ENCODE data around the gene GBP4. TPM values are rescaled to one million over a fixed set of nuclear protein-coding genes. Genes with fewer than 3 reads are reported as not detected.

The GBP4 gene
- total and polyA plus RNA-seq, 4 donors: 4.1 to 8.1 (median 5.8) TPM

DNA sequence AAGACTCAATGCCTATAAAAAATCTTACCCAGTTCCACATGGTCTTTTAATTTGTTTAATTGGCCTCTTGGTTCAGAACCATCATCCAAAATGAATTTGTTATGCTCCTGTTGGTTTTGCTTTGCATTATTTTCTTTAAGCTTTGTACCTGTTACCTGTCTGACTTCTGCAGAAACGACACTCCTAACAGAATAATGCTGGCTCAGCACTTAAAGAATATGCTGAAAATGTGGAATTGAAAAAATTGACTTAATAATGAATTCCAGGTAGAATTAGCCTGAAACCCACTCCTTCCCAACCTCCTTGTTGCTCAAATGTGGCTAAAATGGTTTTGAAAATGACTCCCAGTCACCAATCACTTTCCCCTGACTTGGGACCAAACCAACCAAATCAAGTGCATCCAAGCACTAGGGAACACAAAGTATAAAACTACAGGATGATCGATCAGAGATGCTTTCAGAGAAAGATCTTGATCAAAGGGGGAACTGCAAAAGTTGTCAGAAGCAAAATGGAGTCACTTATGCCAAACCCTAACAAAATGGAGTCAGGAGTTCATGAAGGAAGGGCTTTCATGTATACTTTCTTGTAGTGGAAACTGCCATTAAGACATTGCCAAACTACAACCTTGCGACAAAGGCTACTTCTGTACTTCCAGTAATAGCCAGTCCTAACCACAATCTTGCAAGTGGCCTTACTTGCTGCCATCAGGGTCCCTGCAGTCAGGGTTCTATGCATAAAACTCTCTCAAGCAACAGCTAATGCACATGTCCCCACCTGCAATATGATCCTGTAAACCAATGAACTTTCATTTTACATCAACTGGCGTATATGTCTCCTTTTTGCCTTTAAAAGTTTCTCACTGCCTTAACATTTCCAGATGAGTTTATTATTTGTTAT lies 28.3 kb downstream of the GBP4 start:
- 84% methylated on average over 4 of the region's 4 CpGs for WGBS
- TF ChIP-seq RAD21 (IDR thresholded peaks at IDR 0.05): no peak
- TF ChIP-seq YY1 (IDR thresholded peaks at IDR 0.05): peak; percentile 25
- Histone ChIP-seq H3K4me1 (ENCODE audit: control insufficient read depth in 4 of 4, insufficient read depth in 4 of 4, low read length in 3 of 4) (peaks cover 2 to 46% (median 26%) of the 10 kb centered on the region in 4 donors), H3K27me3 (ENCODE audit: control insufficient read depth in 4 of 4, insufficient read depth in 4 of 4, low read length in 3 of 4) (no peaks in the 10 kb centered on the region), H3K9ac (ENCODE audit: low read depth in 1 of 2, low read length in 2 of 2) (no peak overlapping the region), H3K4me3 (ENCODE audit: low read depth in 1 of 3, low read length in 3 of 3) (no peak overlapping the region), H3K27ac (ENCODE audit: low read depth in 1 of 2, low read length in 2 of 2) (peak overlapping the region in 1 of 2 donors; percentile 40), H3K9me3 (ENCODE audit: control insufficient read depth in 4 of 4, low read length in 3 of 4) (no peaks in the 10 kb centered on the region), H3K36me3 (ENCODE audit: control insufficient read depth in 4 of 4, insufficient read depth in 3 of 4, low read depth in 1 of 4, low read length in 3 of 4) (peaks cover 0 to 11% (median 3%) of the 10 kb centered on the region in 4 donors)
- DNase-seq (ENCODE audit: low spot score): no peak

DNA sequence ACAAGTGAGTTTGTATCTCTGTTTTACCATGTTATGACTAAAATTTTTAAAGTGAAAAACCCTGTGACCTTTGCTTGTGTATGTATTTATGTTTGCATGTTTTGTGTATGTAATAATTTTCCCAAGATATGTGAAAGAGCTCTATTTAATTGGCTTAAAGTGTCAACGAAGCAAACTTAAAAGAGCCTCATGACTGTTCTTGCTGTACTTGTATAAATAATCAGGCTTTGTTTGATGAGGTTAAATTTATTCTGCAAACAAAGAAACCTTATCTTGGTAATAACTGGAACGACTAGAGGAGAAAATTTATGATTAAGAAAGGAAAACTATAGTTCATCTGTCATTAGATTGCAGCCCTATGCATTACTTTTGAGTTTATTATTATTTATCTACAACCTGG lies 29.6 kb downstream of the GBP4 start:
- Histone ChIP-seq H3K4me1 (ENCODE audit: control insufficient read depth in 4 of 4, insufficient read depth in 4 of 4, low read length in 3 of 4) (peaks cover 2 to 46% (median 26%) of the 10 kb centered on the region in 4 donors), H3K27ac (ENCODE audit: low read depth in 1 of 2, low read length in 2 of 2) (no peak overlapping the region), H3K36me3 (ENCODE audit: control insufficient read depth in 4 of 4, insufficient read depth in 3 of 4, low read depth in 1 of 4, low read length in 3 of 4) (peaks cover 0 to 16% (median 8%) of the 10 kb centered on the region in 4 donors), H3K9ac (ENCODE audit: low read depth in 1 of 2, low read length in 2 of 2) (no peak overlapping the region), H3K9me3 (ENCODE audit: control insufficient read depth in 4 of 4, low read length in 3 of 4) (no peaks in the 10 kb centered on the region), H3K27me3 (ENCODE audit: control insufficient read depth in 4 of 4, insufficient read depth in 4 of 4, low read length in 3 of 4) (no peaks in the 10 kb centered on the region), H3K4me3 (ENCODE audit: low read depth in 1 of 3, low read length in 3 of 3) (no peak overlapping the region)
- no peak for DNase-seq (ENCODE audit: low spot score)
- TF ChIP-seq RAD21 (IDR thresholded peaks at IDR 0.05) (no peak), JUND (IDR thresholded peaks at IDR 0.05) (no peak), HNF4A (conservative IDR thresholded peaks at IDR 0.05) (no peak), EGR1 (IDR thresholded peaks at IDR 0.05; ENCODE audit: low read depth in 2 of 2) (no peak), GABPA (IDR thresholded peaks at IDR 0.05 in 1 of 2, conservative IDR thresholded peaks at IDR 0.05 in 1 of 2) (no peak), HNF4G (IDR thresholded peaks at IDR 0.05) (no peak), TAF1 (conservative IDR thresholded peaks at IDR 0.05) (no peak), FOXA1 (IDR thresholded peaks at IDR 0.05) (no peak)
- TF ChIP-seq, protein P1, sequence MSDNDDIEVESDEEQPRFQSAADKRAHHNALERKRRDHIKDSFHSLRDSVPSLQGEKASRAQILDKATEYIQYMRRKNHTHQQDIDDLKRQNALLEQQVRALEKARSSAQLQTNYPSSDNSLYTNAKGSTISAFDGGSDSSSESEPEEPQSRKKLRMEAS (IDR thresholded peaks at IDR 0.05): no peak
- TF ChIP-seq, protein P2, sequence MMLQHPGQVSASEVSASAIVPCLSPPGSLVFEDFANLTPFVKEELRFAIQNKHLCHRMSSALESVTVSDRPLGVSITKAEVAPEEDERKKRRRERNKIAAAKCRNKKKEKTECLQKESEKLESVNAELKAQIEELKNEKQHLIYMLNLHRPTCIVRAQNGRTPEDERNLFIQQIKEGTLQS (IDR thresholded peaks at IDR 0.05): no peak
- TF ChIP-seq, protein P3, sequence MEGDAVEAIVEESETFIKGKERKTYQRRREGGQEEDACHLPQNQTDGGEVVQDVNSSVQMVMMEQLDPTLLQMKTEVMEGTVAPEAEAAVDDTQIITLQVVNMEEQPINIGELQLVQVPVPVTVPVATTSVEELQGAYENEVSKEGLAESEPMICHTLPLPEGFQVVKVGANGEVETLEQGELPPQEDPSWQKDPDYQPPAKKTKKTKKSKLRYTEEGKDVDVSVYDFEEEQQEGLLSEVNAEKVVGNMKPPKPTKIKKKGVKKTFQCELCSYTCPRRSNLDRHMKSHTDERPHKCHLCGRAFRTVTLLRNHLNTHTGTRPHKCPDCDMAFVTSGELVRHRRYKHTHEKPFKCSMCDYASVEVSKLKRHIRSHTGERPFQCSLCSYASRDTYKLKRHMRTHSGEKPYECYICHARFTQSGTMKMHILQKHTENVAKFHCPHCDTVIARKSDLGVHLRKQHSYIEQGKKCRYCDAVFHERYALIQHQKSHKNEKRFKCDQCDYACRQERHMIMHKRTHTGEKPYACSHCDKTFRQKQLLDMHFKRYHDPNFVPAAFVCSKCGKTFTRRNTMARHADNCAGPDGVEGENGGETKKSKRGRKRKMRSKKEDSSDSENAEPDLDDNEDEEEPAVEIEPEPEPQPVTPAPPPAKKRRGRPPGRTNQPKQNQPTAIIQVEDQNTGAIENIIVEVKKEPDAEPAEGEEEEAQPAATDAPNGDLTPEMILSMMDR (IDR thresholded peaks at IDR 0.05; ENCODE audit: low read depth, low read length, missing input control): no peak
- 21% methylated on average over 2 of the region's 2 CpGs for WGBS

DNA sequence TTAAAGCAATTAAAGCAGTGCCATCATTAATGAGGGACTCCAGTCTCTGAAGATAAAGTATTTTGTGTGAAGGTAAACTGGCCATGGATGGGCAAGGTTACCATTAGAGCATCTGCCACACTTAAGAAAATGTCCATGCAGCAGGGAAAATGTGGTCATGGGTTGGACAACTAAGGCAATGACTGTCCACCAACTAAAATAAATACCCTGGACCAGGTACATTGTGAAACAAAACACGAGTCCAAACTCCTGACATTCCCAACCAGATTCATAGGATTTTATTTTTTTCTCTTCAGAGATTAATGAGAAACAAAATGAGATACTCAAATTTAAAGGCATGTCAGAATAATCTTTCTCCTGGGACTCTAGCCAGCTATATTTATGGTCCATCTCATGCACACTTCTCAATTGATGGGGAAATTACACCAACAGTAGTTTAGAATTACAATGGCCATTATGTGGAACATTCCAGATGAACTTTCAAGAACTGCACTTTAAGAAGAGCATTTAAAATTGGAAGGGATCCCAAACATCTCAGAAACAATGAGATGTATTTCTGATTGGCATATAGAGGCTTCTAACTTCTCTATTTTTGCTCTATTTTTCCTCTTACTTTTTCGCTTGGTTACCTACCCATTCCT lies 31.0 kb downstream of the GBP4 start:
- no peaks in the 10 kb centered on the region for H3K9me3 ChIP-seq (ENCODE audit: control insufficient read depth in 4 of 4, low read length in 3 of 4)
- TF ChIP-seq YY1 (IDR thresholded peaks at IDR 0.05): peak; percentile 15
- TF ChIP-seq, protein P4, sequence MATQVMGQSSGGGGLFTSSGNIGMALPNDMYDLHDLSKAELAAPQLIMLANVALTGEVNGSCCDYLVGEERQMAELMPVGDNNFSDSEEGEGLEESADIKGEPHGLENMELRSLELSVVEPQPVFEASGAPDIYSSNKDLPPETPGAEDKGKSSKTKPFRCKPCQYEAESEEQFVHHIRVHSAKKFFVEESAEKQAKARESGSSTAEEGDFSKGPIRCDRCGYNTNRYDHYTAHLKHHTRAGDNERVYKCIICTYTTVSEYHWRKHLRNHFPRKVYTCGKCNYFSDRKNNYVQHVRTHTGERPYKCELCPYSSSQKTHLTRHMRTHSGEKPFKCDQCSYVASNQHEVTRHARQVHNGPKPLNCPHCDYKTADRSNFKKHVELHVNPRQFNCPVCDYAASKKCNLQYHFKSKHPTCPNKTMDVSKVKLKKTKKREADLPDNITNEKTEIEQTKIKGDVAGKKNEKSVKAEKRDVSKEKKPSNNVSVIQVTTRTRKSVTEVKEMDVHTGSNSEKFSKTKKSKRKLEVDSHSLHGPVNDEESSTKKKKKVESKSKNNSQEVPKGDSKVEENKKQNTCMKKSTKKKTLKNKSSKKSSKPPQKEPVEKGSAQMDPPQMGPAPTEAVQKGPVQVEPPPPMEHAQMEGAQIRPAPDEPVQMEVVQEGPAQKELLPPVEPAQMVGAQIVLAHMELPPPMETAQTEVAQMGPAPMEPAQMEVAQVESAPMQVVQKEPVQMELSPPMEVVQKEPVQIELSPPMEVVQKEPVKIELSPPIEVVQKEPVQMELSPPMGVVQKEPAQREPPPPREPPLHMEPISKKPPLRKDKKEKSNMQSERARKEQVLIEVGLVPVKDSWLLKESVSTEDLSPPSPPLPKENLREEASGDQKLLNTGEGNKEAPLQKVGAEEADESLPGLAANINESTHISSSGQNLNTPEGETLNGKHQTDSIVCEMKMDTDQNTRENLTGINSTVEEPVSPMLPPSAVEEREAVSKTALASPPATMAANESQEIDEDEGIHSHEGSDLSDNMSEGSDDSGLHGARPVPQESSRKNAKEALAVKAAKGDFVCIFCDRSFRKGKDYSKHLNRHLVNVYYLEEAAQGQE (IDR thresholded peaks at IDR 0.05): no peak
- TF ChIP-seq, protein P5, sequence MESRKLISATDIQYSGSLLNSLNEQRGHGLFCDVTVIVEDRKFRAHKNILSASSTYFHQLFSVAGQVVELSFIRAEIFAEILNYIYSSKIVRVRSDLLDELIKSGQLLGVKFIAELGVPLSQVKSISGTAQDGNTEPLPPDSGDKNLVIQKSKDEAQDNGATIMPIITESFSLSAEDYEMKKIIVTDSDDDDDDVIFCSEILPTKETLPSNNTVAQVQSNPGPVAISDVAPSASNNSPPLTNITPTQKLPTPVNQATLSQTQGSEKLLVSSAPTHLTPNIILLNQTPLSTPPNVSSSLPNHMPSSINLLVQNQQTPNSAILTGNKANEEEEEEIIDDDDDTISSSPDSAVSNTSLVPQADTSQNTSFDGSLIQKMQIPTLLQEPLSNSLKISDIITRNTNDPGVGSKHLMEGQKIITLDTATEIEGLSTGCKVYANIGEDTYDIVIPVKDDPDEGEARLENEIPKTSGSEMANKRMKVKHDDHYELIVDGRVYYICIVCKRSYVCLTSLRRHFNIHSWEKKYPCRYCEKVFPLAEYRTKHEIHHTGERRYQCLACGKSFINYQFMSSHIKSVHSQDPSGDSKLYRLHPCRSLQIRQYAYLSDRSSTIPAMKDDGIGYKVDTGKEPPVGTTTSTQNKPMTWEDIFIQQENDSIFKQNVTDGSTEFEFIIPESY (IDR thresholded peaks at IDR 0.05): peak; percentile 14
- TF ChIP-seq FOXA2 (IDR thresholded peaks at IDR 0.05): peak; percentile 11
- TF ChIP-seq RXRA (IDR thresholded peaks at IDR 0.05): no peak
- TF ChIP-seq HNF4G (IDR thresholded peaks at IDR 0.05): no peak
- no peak for TF ChIP-seq JUND (IDR thresholded peaks at IDR 0.05)
- TF ChIP-seq, protein P1 (IDR thresholded peaks at IDR 0.05): peak; percentile 19
- peak; percentile 25 to 43 for TF ChIP-seq HNF4A (conservative IDR thresholded peaks at IDR 0.05)
- no peak overlapping the region for H3K9ac ChIP-seq (ENCODE audit: low read depth in 1 of 2, low read length in 2 of 2)
- H3K4me3 ChIP-seq (ENCODE audit: low read depth in 1 of 3, low read length in 3 of 3): no peak overlapping the region
- 67% methylated on average over 2 of the region's 2 CpGs for WGBS
- H3K27ac ChIP-seq (ENCODE audit: low read depth in 1 of 2, low read length in 2 of 2): peak overlapping the region; percentile 15 to 52
- peaks cover 0 to 30% (median 10%) of the 10 kb centered on the region in 4 donors for H3K36me3 ChIP-seq (ENCODE audit: control insufficient read depth in 4 of 4, insufficient read depth in 3 of 4, low read depth in 1 of 4, low read length in 3 of 4)
- peaks cover 2 to 39% (median 24%) of the 10 kb centered on the region in 4 donors for H3K4me1 ChIP-seq (ENCODE audit: control insufficient read depth in 4 of 4, insufficient read depth in 4 of 4, low read length in 3 of 4)
- no peaks in the 10 kb centered on the region for H3K27me3 ChIP-seq (ENCODE audit: control insufficient read depth in 4 of 4, insufficient read depth in 4 of 4, low read length in 3 of 4)
- no peak for DNase-seq (ENCODE audit: low spot score)
